Stimulated activated CD8-positive, alpha-beta memory T cell treated with anti-CD3 and anti-CD28 coated beads, Interleukin-12 subunit alpha, Interleukin-12 subunit beta, amount 100 ng/mL, for 24 hours (primary cell): ENCODE results near the gene METTL26.
"Not testable (repeated sequence)": the region's sequence is repeated elsewhere in the genome, so short reads cannot be mapped to it uniquely, and the experiment has no call there.

Experiments
- DNase-seq: peaks from one replicate; pipeline ENCODE4 v3.0.0-alpha.2; 2020; ENCODE audit errors: extremely low read depth

The METTL26 gene

GRCh38 chr16:625117-625976 is 10.8 kb downstream of the METTL26 start:
- DNase-seq: no peak

- no peak for DNase-seq
These were observed 11.5 kb downstream of the METTL26 start for GRCh38 chr16:624526-625070.

- no peak for DNase-seq
These were observed 13.2 kb downstream of the METTL26 start for GRCh38 chr16:622920-623280.

GRCh38 chr16:621526-622105 is 14.5 kb downstream of the METTL26 start:
- no peak for DNase-seq

GRCh38 chr16:620700-621525 is 15.2 kb downstream of the METTL26 start:
- no peak for DNase-seq

- DNase-seq: no peak
These were observed 16.5 kb downstream of the METTL26 start for GRCh38 chr16:619476-620100.

- DNase-seq: no peak
These were observed 18.2 kb downstream of the METTL26 start for GRCh38 chr16:617855-618254.

- no peak for DNase-seq
These were observed 19.1 kb downstream of the METTL26 start for GRCh38 chr16:616733-617586.

GRCh38 chr16:615122-615521 is 21.0 kb downstream of the METTL26 start:
- no peak for DNase-seq

GRCh38 chr16:610513-611381 is 25.4 kb downstream of the METTL26 start:
- DNase-seq: no peak

GRCh38 chr16:609984-610383 is 26.1 kb downstream of the METTL26 start:
- DNase-seq: no peak

GRCh38 chr16:609316-609715 is 26.8 kb downstream of the METTL26 start:
- no peak for DNase-seq

- DNase-seq: no peak
These were observed 28.1 kb downstream of the METTL26 start for GRCh38 chr16:608019-608418.

GRCh38 chr16:606656-607307 is 29.3 kb downstream of the METTL26 start:
- DNase-seq: no peak

GRCh38 chr16:603933-604332 is 32.2 kb downstream of the METTL26 start:
- no peak for DNase-seq

- no peak for DNase-seq
These were observed 35.3 kb downstream of the METTL26 start for GRCh38 chr16:600781-601180.

GRCh38 chr16:598823-599739 is 37.0 kb downstream of the METTL26 start:
- no peak for DNase-seq

- DNase-seq: not testable (repeated sequence)
These were observed 38.5 kb downstream of the METTL26 start for GRCh38 chr16:597655-598054.
